ENCODE data around the gene ROBO1. TPM values are rescaled to one million over a fixed set of nuclear protein-coding genes. Genes with fewer than 3 reads are reported as not detected.

The ROBO1 gene
- total and polyA plus RNA-seq, 2 donors, result 13.3 to 33.9 TPM

- Histone ChIP-seq H3K36me3 (ENCODE audit: control insufficient read depth in 2 of 2, insufficient read depth in 2 of 2, low read length in 1 of 2) (no peaks in the 10 kb centered on the region), H3K9me3 (ENCODE audit: control insufficient read depth in 2 of 2, insufficient read depth in 1 of 2, low read length in 1 of 2) (no peaks in the 10 kb centered on the region), H3K4me3 (ENCODE audit: low read length in 2 of 2) (no peak overlapping the region), H3K27me3 (ENCODE audit: control insufficient read depth in 2 of 2, insufficient read depth in 1 of 2, low read length in 1 of 2) (no peaks in the 10 kb centered on the region), H3K27ac (ENCODE audit: low read depth in 1 of 2, low read length in 1 of 2) (no peak overlapping the region), H3K4me1 (ENCODE audit: control insufficient read depth in 2 of 2, insufficient read depth in 2 of 2, low read length in 2 of 2) (no peaks in the 10 kb centered on the region)
- no peak for DNase-seq (ENCODE audit: low read depth in 6 of 9, low spot score in 9 of 9)
Measured at GRCh38 chr3:79602385-79602784, 165.4 kb downstream of the ROBO1 start.

DNA sequence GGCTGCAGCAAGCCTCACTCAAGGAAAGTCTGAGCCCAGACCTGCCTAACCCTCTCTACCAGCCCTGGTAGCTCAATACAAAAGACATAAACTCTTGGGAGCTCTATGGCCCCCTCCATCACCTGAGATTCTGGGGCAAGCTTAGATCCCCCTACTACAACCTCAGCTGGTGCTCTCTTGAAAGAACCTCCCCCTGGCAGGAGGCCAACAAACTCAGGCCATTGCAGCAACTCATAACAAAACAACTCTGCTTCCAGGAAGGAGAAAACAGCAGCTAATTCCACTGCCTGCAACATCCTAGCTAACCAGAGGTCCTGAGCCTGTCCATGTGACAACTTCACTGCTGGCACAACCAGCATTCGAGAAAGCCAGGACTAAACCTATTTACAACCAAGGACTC is 169.2 kb downstream of the ROBO1 start:
- H3K4me3 ChIP-seq (ENCODE audit: low read length in 2 of 2), result no peak overlapping the region
- no peaks in the 10 kb centered on the region for H3K27me3 ChIP-seq (ENCODE audit: control insufficient read depth in 2 of 2, insufficient read depth in 1 of 2, low read length in 1 of 2)
- no peaks in the 10 kb centered on the region for H3K9me3 ChIP-seq (ENCODE audit: control insufficient read depth in 2 of 2, insufficient read depth in 1 of 2, low read length in 1 of 2)
- H3K4me1 ChIP-seq (ENCODE audit: control insufficient read depth in 2 of 2, insufficient read depth in 2 of 2, low read length in 2 of 2), result no peaks in the 10 kb centered on the region
- no peaks in the 10 kb centered on the region for H3K36me3 ChIP-seq (ENCODE audit: control insufficient read depth in 2 of 2, insufficient read depth in 2 of 2, low read length in 1 of 2)
- no peak for DNase-seq (ENCODE audit: low read depth in 6 of 9, low spot score in 9 of 9)
- 80% methylated on average over 1 of the region's 1 CpG for WGBS
- no peak overlapping the region for H3K27ac ChIP-seq (ENCODE audit: low read depth in 1 of 2, low read length in 1 of 2)

DNA sequence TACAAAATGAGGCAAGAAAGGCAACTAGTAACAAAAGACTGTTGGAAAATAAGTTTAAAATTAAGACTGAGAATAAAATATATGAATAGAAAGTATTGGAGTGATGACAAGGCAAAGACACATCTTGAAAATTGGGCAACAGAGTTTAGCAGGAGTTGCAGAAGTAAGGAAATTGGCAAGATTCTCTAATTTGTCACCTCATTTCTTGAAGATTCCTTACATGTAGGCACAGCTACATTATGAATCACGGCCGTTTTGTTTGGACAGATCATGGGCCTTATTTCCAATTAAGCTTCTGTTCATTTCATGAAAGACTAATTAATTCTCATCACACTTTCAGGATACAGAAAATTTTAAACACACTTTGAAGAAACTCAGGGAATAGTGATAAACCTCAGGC is 170.1 kb downstream of the ROBO1 start:
- no peak overlapping the region for H3K27ac ChIP-seq (ENCODE audit: low read depth in 1 of 2, low read length in 1 of 2)
- no peaks in the 10 kb centered on the region for H3K9me3 ChIP-seq (ENCODE audit: control insufficient read depth in 2 of 2, insufficient read depth in 1 of 2, low read length in 1 of 2)
- no peak overlapping the region for H3K4me3 ChIP-seq (ENCODE audit: low read length in 2 of 2)
- no peaks in the 10 kb centered on the region for H3K27me3 ChIP-seq (ENCODE audit: control insufficient read depth in 2 of 2, insufficient read depth in 1 of 2, low read length in 1 of 2)
- no peak for DNase-seq (ENCODE audit: low read depth in 6 of 9, low spot score in 9 of 9)
- H3K36me3 ChIP-seq (ENCODE audit: control insufficient read depth in 2 of 2, insufficient read depth in 2 of 2, low read length in 1 of 2), result no peaks in the 10 kb centered on the region
- 95% methylated on average over 2 of the region's 2 CpGs for WGBS
- no peaks in the 10 kb centered on the region for H3K4me1 ChIP-seq (ENCODE audit: control insufficient read depth in 2 of 2, insufficient read depth in 2 of 2, low read length in 2 of 2)

GRCh38 chr3:79587150-79587549 is 180.6 kb downstream of the ROBO1 start:
- DNase-seq (ENCODE audit: low read depth in 6 of 9, low spot score in 9 of 9), result no peak
- no peak overlapping the region for H3K27ac ChIP-seq (ENCODE audit: low read depth in 1 of 2, low read length in 1 of 2)
- no peaks in the 10 kb centered on the region for H3K27me3 ChIP-seq (ENCODE audit: control insufficient read depth in 2 of 2, insufficient read depth in 1 of 2, low read length in 1 of 2)
- no peak overlapping the region for H3K4me3 ChIP-seq (ENCODE audit: low read length in 2 of 2)
- no peaks in the 10 kb centered on the region for H3K9me3 ChIP-seq (ENCODE audit: control insufficient read depth in 2 of 2, insufficient read depth in 1 of 2, low read length in 1 of 2)
- H3K36me3 ChIP-seq (ENCODE audit: control insufficient read depth in 2 of 2, insufficient read depth in 2 of 2, low read length in 1 of 2), result no peaks in the 10 kb centered on the region
- H3K4me1 ChIP-seq (ENCODE audit: control insufficient read depth in 2 of 2, insufficient read depth in 2 of 2, low read length in 2 of 2), result no peaks in the 10 kb centered on the region

DNA sequence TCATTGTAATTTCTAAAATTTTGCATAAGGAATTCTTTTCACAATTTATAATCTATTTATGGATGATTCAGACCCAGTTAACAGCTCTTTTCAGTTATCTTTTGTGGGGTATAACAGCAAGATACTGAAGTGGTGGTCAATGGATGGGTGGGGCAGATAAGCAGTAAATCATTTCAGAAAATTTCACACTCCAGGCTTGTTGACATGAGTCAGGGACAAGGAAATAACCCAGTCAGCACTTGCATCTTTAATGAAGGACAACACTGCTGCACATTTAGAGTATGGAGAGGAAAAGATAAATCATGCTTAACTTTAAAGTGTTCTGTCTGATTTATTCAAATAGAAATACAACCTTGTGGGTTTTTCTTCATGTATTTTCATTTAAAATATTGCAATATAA is 181.6 kb downstream of the ROBO1 start:
- Histone ChIP-seq H3K4me1 (ENCODE audit: control insufficient read depth in 2 of 2, insufficient read depth in 2 of 2, low read length in 2 of 2) (no peaks in the 10 kb centered on the region), H3K27me3 (ENCODE audit: control insufficient read depth in 2 of 2, insufficient read depth in 1 of 2, low read length in 1 of 2) (no peaks in the 10 kb centered on the region), H3K36me3 (ENCODE audit: control insufficient read depth in 2 of 2, insufficient read depth in 2 of 2, low read length in 1 of 2) (no peaks in the 10 kb centered on the region), H3K27ac (ENCODE audit: low read depth in 1 of 2, low read length in 1 of 2) (no peak overlapping the region), H3K9me3 (ENCODE audit: control insufficient read depth in 2 of 2, insufficient read depth in 1 of 2, low read length in 1 of 2) (no peaks in the 10 kb centered on the region), H3K4me3 (ENCODE audit: low read length in 2 of 2) (no peak overlapping the region)
- DNase-seq (ENCODE audit: low read depth in 6 of 9, low spot score in 9 of 9), result no peak

- Histone ChIP-seq H3K9me3 (ENCODE audit: control insufficient read depth in 2 of 2, insufficient read depth in 1 of 2, low read length in 1 of 2) (no peaks in the 10 kb centered on the region), H3K27me3 (ENCODE audit: control insufficient read depth in 2 of 2, insufficient read depth in 1 of 2, low read length in 1 of 2) (no peaks in the 10 kb centered on the region), H3K4me3 (ENCODE audit: low read length in 2 of 2) (no peak overlapping the region), H3K4me1 (ENCODE audit: control insufficient read depth in 2 of 2, insufficient read depth in 2 of 2, low read length in 2 of 2) (no peaks in the 10 kb centered on the region), H3K36me3 (ENCODE audit: control insufficient read depth in 2 of 2, insufficient read depth in 2 of 2, low read length in 1 of 2) (no peaks in the 10 kb centered on the region), H3K27ac (ENCODE audit: low read depth in 1 of 2, low read length in 1 of 2) (no peak overlapping the region)
- no peak for DNase-seq (ENCODE audit: low read depth in 6 of 9, low spot score in 9 of 9)
- WGBS, result 96% methylated on average over 7 of the region's 7 CpGs
Measured at GRCh38 chr3:79572930-79573329, 194.9 kb downstream of the ROBO1 start.

DNA sequence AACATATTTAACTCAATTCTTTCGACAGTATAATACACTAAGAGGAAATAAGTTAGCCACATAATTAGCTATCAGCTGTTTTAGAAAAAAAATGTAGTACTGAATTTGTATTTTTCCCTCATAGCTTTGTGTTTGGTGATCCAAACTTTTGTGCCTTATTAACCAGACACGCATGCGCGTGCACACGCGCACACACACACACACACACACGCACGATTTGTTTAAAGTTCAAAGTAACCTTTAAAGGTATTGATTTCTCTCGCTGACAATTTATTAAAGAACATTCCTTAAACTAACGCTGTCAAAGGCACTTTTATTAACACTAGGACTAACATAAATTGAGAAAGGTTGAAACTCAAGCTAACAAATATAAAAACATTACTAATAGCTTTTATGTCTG is 198.9 kb downstream of the ROBO1 start:
- no peaks in the 10 kb centered on the region for H3K4me1 ChIP-seq (ENCODE audit: control insufficient read depth in 2 of 2, insufficient read depth in 2 of 2, low read length in 2 of 2)
- H3K27ac ChIP-seq (ENCODE audit: low read depth in 1 of 2, low read length in 1 of 2), result no peak overlapping the region
- H3K9me3 ChIP-seq (ENCODE audit: control insufficient read depth in 2 of 2, insufficient read depth in 1 of 2, low read length in 1 of 2), result no peaks in the 10 kb centered on the region
- no peak overlapping the region for H3K4me3 ChIP-seq (ENCODE audit: low read length in 2 of 2)
- no peaks in the 10 kb centered on the region for H3K27me3 ChIP-seq (ENCODE audit: control insufficient read depth in 2 of 2, insufficient read depth in 1 of 2, low read length in 1 of 2)
- DNase-seq (ENCODE audit: low read depth in 6 of 9, low spot score in 9 of 9), result no peak
- WGBS, result 96% methylated on average over 10 of the region's 10 CpGs
- H3K36me3 ChIP-seq (ENCODE audit: control insufficient read depth in 2 of 2, insufficient read depth in 2 of 2, low read length in 1 of 2), result no peaks in the 10 kb centered on the region

- Histone ChIP-seq H3K9me3 (ENCODE audit: control insufficient read depth in 2 of 2, insufficient read depth in 1 of 2, low read length in 1 of 2) (no peaks in the 10 kb centered on the region), H3K27me3 (ENCODE audit: control insufficient read depth in 2 of 2, insufficient read depth in 1 of 2, low read length in 1 of 2) (no peaks in the 10 kb centered on the region), H3K27ac (ENCODE audit: low read depth in 1 of 2, low read length in 1 of 2) (no peak overlapping the region), H3K4me3 (ENCODE audit: low read length in 2 of 2) (no peak overlapping the region), H3K4me1 (ENCODE audit: control insufficient read depth in 2 of 2, insufficient read depth in 2 of 2, low read length in 2 of 2) (no peaks in the 10 kb centered on the region), H3K36me3 (ENCODE audit: control insufficient read depth in 2 of 2, insufficient read depth in 2 of 2, low read length in 1 of 2) (no peaks in the 10 kb centered on the region)
- no peak for DNase-seq (ENCODE audit: low read depth in 6 of 9, low spot score in 9 of 9)
- WGBS, result 68% methylated on average over 1 of the region's 1 CpG
Measured at GRCh38 chr3:79564192-79564591, 203.6 kb downstream of the ROBO1 start.

DNA sequence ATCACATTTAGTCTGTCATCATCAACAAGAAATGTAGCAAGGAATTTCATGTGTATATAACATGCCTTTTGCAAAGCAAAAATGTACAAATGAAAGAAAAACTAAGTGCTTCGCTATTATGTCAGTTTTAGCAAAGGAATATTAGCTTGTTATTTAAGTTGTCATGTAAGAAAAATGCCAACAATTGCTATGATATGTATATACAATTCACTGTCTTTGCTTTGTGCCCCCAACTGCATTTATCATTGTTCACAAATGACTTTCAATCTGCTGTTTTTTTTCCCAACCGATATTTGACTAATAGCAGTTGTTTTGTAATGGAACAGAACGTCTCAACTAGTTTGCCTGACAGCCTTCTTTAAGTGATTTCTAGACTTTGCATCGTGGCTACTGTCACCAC is 207.1 kb downstream of the ROBO1 start:
- H3K27me3 ChIP-seq (ENCODE audit: control insufficient read depth in 2 of 2, insufficient read depth in 1 of 2, low read length in 1 of 2), result no peaks in the 10 kb centered on the region
- H3K4me3 ChIP-seq (ENCODE audit: low read length in 2 of 2), result no peak overlapping the region
- 84% methylated on average over 4 of the region's 4 CpGs for WGBS
- H3K36me3 ChIP-seq (ENCODE audit: control insufficient read depth in 2 of 2, insufficient read depth in 2 of 2, low read length in 1 of 2), result no peaks in the 10 kb centered on the region
- H3K9me3 ChIP-seq (ENCODE audit: control insufficient read depth in 2 of 2, insufficient read depth in 1 of 2, low read length in 1 of 2), result no peaks in the 10 kb centered on the region
- H3K27ac ChIP-seq (ENCODE audit: low read depth in 1 of 2, low read length in 1 of 2), result no peak overlapping the region
- no peak for DNase-seq (ENCODE audit: low read depth in 6 of 9, low spot score in 9 of 9)
- no peaks in the 10 kb centered on the region for H3K4me1 ChIP-seq (ENCODE audit: control insufficient read depth in 2 of 2, insufficient read depth in 2 of 2, low read length in 2 of 2)

DNA sequence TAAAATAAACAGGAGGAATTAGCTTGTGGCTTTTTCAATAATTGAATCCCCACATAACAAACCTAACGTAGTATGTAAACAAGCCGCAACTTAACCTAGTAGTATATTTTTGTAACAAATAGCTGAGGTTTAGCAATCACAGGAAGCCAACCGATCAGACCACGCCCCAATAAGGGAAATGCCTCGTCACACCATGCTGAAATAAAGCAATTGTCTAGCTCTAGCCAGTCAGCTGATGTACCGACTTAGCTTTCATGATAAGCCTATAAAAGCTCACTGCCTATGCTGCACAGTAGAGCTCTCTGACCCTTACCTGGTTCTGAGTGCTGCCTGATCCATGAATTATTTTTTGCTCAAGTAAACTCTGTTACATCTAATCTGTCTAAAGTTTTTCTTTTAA is 208.9 kb downstream of the ROBO1 start:
- H3K4me3 ChIP-seq (ENCODE audit: low read length in 2 of 2), result no peak overlapping the region
- no peaks in the 10 kb centered on the region for H3K27me3 ChIP-seq (ENCODE audit: control insufficient read depth in 2 of 2, insufficient read depth in 1 of 2, low read length in 1 of 2)
- no peak overlapping the region for H3K27ac ChIP-seq (ENCODE audit: low read depth in 1 of 2, low read length in 1 of 2)
- no peaks in the 10 kb centered on the region for H3K4me1 ChIP-seq (ENCODE audit: control insufficient read depth in 2 of 2, insufficient read depth in 2 of 2, low read length in 2 of 2)
- no peaks in the 10 kb centered on the region for H3K36me3 ChIP-seq (ENCODE audit: control insufficient read depth in 2 of 2, insufficient read depth in 2 of 2, low read length in 1 of 2)
- 78% methylated on average over 6 of the region's 6 CpGs for WGBS
- no peaks in the 10 kb centered on the region for H3K9me3 ChIP-seq (ENCODE audit: control insufficient read depth in 2 of 2, insufficient read depth in 1 of 2, low read length in 1 of 2)
- no peak for DNase-seq (ENCODE audit: low read depth in 6 of 9, low spot score in 9 of 9)

Data from thymus (tissue), 11 donors.